Fibroblast of upper back skin (primary cell): Measurements from ENCODE around the gene CCDC134.
A peak's percentile ranks its signal among the peaks of the same experiment; 100 is the strongest.
"Not testable (repeated sequence)": the region's sequence is repeated elsewhere in the genome, so short reads cannot be mapped to it uniquely, and the experiment has no call there.

ENCODE experiments used
- DNase-seq: peaks from one replicate; pipeline ENCODE4 v3.0.0-alpha.2; 2013

The CCDC134 gene

GRCh38 chr22:41826430-41827383 is 26.2 kb downstream of the CCDC134 start:
- DNase-seq: peak; percentile 9

- DNase-seq: no peak
These were observed 27.2 kb downstream of the CCDC134 start for GRCh38 chr22:41827671-41828070.

GRCh38 chr22:41828516-41828915 is 28.0 kb downstream of the CCDC134 start:
- no peak for DNase-seq

GRCh38 chr22:41830174-41830573 is 29.7 kb downstream of the CCDC134 start:
- no peak for DNase-seq

- no peak for DNase-seq
These were observed 30.9 kb downstream of the CCDC134 start for GRCh38 chr22:41831383-41831782.

GRCh38 chr22:41831828-41832552 is 31.5 kb downstream of the CCDC134 start:
- peak; percentile 17 for DNase-seq

- DNase-seq: peak; percentile 100
These were observed 32.3 kb downstream of the CCDC134 start, which contains the start of gene SREBF2 for GRCh38 chr22:41832553-41833368. Gene SREBF2, plus strand, starts transcription at chr22:41833105. Its CDS starts 166 bp downstream, at chr22:41833271.

GRCh38 chr22:41833369-41834004 is 33.0 kb downstream of the CCDC134 start:
- DNase-seq: no peak

- no peak for DNase-seq
These were observed 33.8 kb downstream of the CCDC134 start for GRCh38 chr22:41834005-41834944.

GRCh38 chr22:41835462-41835861 is 35.0 kb downstream of the CCDC134 start:
- DNase-seq: not testable (repeated sequence)

GRCh38 chr22:41836551-41836950 is 36.1 kb downstream of the CCDC134 start:
- no peak for DNase-seq

GRCh38 chr22:41838842-41839618 is 38.6 kb downstream of the CCDC134 start:
- no peak for DNase-seq

- DNase-seq: no peak
These were observed 39.7 kb downstream of the CCDC134 start for GRCh38 chr22:41840216-41840615.

GRCh38 chr22:41841085-41841712 is 40.7 kb downstream of the CCDC134 start:
- DNase-seq: no peak

GRCh38 chr22:41842996-41843970 is 42.8 kb downstream of the CCDC134 start:
- no peak for DNase-seq

GRCh38 chr22:41844036-41844435 is 43.6 kb downstream of the CCDC134 start:
- no peak for DNase-seq

- DNase-seq: no peak
These were observed 44.0 kb downstream of the CCDC134 start for GRCh38 chr22:41844513-41844912.
